NT2/D1 (cell line): Measurements from ENCODE around the gene CCDC97.

Experiments used
- DNase-seq: peaks from one replicate; pipeline ENCODE4 v3.0.0-alpha.2; 2011; ENCODE audit warnings: low read depth, low spot score
- H3K27me3 ChIP-seq: 2 replicates; pipeline ENCODE4 v1.6.0; 2011; ENCODE audit warnings: mild to moderate bottlenecking; ENCODE audit not compliant: insufficient read length, insufficient read depth
- H3K36me3 ChIP-seq: 2 replicates; pipeline ENCODE4 v1.6.1; 2011; ENCODE audit warnings: mild to moderate bottlenecking, low read length, mixed read lengths; ENCODE audit not compliant: insufficient read depth, insufficient read length
- H3K4me1 ChIP-seq: 2 replicates; pipeline ENCODE4 v1.5.1; 2011; ENCODE audit not compliant: insufficient read depth, insufficient read length
- H3K4me3 ChIP-seq: 2 replicates; pipeline ENCODE4 v1.5.1; 2011; ENCODE audit warnings: low read depth; ENCODE audit not compliant: insufficient read length
- H3K9ac ChIP-seq: 2 replicates; pipeline ENCODE4 v1.6.0; 2011; ENCODE audit warnings: low read depth; ENCODE audit not compliant: insufficient read length
- H3K9me3 ChIP-seq: 2 replicates; pipeline ENCODE4 v1.5.1; 2011; ENCODE audit warnings: mild to moderate bottlenecking, low read length; ENCODE audit not compliant: insufficient read depth
- SUZ12 ChIP-seq: IDR thresholded peaks from 2 replicates; pipeline ENCODE4 v1.6.1; 2011; ENCODE audit not compliant: insufficient read length, insufficient read depth; ENCODE audit errors: extremely low read depth
- YY1 ChIP-seq: IDR thresholded peaks from 2 replicates; pipeline ENCODE4 v1.6.1; 2011; ENCODE audit not compliant: insufficient read length, insufficient read depth
- ZNF274 ChIP-seq: IDR thresholded peaks from 2 replicates; pipeline ENCODE4 v1.6.1; 2011; ENCODE audit warnings: mild to moderate bottlenecking, low read depth, low read length

Gene CCDC97

DNA sequence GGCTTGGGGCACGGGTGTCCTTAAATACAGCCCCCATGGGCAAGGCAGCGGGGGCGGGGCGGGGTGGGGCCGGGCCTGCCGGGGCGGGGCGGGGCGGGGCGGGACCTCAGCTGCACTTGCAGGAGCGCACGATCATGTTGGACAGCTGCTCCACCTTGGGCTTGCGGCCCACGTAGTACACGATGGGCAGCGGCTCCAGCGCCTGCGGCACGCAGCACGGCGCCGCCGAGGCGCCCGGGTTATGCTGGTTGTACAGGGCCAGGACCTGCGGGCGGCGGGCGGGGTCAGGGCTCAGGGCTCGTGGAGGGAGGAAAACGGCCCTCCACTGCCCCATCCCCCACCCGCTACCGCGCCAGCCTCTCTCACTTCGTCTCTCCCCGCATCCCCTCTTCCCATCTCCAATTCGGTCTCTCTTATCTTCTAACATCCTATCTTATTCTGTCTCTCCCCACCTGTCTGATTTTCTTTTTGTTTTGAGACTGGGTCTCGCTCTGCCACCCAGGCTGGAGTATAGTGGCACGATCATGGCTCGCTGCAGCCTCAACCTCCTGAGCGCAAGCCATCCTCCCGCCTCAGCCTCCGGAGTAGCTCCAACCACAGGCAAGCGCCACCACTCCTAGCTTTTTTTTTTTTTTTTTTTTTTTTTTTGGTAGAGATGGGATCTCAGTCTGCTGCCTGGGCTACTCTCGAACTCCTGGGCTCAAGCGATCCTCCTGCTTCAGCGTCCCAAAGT is 21.1 kb downstream of the CCDC97 start:
- no peaks in the 10 kb centered on the region for H3K27me3 ChIP-seq
- H3K9me3 ChIP-seq: no peaks in the 10 kb centered on the region
- no peak overlapping the region for H3K4me3 ChIP-seq
- H3K36me3 ChIP-seq: peaks cover 38% of the 10 kb centered on the region
- H3K4me1 ChIP-seq: peaks cover 9% of the 10 kb centered on the region
- DNase-seq: no peak
- TF ChIP-seq SUZ12: no peak
- TF ChIP-seq ZNF274: no peak
- TF ChIP-seq YY1: no peak
- H3K9ac ChIP-seq: no peak overlapping the region

- peaks cover 38% of the 10 kb centered on the region for H3K36me3 ChIP-seq
- H3K9ac ChIP-seq: no peak overlapping the region
- no peak for DNase-seq
- H3K4me1 ChIP-seq: peaks cover 6% of the 10 kb centered on the region
- no peaks in the 10 kb centered on the region for H3K27me3 ChIP-seq
- no peak overlapping the region for H3K4me3 ChIP-seq
- TF ChIP-seq YY1 (no peak), SUZ12 (no peak), ZNF274 (no peak)
- no peaks in the 10 kb centered on the region for H3K9me3 ChIP-seq
Observed at GRCh38 chr19:41332000-41332399, 22.0 kb downstream of the CCDC97 start.

DNA sequence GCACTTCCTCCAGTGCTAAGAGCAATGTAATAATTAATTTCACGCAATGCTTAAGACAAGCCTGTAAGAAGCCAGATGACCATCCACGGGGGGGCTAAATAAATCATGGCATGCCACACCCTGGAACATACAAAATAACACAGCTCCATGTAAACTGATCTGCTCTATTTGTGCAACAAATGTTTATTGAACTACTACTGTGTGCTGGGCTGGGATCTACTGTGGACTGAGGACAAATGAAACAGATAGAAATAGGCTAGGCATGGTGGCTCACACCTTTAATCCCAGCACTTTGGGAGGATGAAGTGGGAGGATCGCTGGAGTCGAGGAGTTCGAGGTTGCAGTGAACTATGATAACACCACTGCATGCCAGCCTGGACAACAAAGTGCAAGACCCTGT is 22.5 kb downstream of the CCDC97 start:
- Histone ChIP-seq H3K4me3 (no peak overlapping the region), H3K9ac (no peak overlapping the region), H3K9me3 (no peaks in the 10 kb centered on the region), H3K27me3 (no peaks in the 10 kb centered on the region), H3K4me1 (peaks cover 3% of the 10 kb centered on the region), H3K36me3 (peaks cover 38% of the 10 kb centered on the region)
- TF ChIP-seq ZNF274 (no peak), YY1 (no peak), SUZ12 (no peak)
- no peak for DNase-seq

- no peaks in the 10 kb centered on the region for H3K27me3 ChIP-seq
- no peak overlapping the region for H3K9ac ChIP-seq
- no peak overlapping the region for H3K4me3 ChIP-seq
- no peaks in the 10 kb centered on the region for H3K4me1 ChIP-seq
- TF ChIP-seq YY1 (no peak), SUZ12 (no peak), ZNF274 (no peak)
- no peaks in the 10 kb centered on the region for H3K9me3 ChIP-seq
- peaks cover 28% of the 10 kb centered on the region for H3K36me3 ChIP-seq
- DNase-seq: no peak
Observed at GRCh38 chr19:41334793-41335192, 24.8 kb downstream of the CCDC97 start.

GRCh38 chr19:41335467-41335866 is 25.5 kb downstream of the CCDC97 start:
- Histone ChIP-seq H3K36me3 (peaks cover 28% of the 10 kb centered on the region), H3K4me3 (no peak overlapping the region), H3K4me1 (no peaks in the 10 kb centered on the region), H3K9me3 (no peaks in the 10 kb centered on the region), H3K27me3 (no peaks in the 10 kb centered on the region), H3K9ac (no peak overlapping the region)
- no peak for DNase-seq
- TF ChIP-seq SUZ12 (no peak), YY1 (no peak), ZNF274 (no peak)

- no peaks in the 10 kb centered on the region for H3K9me3 ChIP-seq
- H3K4me1 ChIP-seq: no peaks in the 10 kb centered on the region
- DNase-seq: no peak
- peaks cover 37% of the 10 kb centered on the region for H3K36me3 ChIP-seq
- no peak for TF ChIP-seq YY1
- TF ChIP-seq SUZ12: no peak
- TF ChIP-seq ZNF274: no peak
- H3K9ac ChIP-seq: no peak overlapping the region
- no peaks in the 10 kb centered on the region for H3K27me3 ChIP-seq
- no peak overlapping the region for H3K4me3 ChIP-seq
Observed at GRCh38 chr19:41339936-41340335, 30.0 kb downstream of the CCDC97 start.

DNA sequence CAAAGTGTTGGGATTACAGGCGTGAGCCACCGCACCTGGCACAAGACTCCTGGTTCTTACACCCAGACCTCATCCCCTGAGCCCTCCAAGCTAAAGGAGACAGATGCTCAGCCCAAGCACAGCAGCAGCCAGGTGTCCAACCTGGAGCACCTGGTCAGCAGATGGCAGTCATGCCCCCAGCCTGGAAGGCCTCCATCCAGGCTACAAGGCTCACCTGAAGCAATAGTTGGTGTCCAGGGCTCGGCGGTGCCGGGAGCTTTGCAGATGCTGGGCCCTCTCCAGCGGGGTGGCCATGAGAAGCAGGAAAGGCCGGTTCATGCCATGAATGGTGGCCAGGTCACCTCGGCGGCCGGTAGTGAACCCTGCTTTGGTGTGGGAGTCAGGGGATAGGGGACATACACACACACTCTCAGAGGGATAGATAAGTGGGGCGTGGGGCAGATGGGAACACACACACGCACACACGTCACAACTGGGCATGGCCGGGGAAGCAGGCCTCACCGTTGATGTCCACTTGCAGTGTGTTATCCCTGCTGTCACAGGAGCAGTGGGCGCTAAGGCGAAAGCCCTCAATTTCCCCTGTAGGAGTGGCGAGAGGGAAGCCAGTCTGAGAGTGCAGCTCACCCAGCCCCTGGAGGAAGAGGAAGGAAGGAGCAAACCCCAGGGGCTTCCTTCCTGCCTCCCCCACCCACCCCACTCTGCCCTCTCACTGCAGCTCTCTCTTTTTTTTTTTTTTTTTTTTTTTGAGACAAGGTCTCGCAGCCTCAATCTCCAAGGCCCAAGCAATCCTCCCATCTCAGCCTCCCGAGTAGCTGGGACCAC is 31.9 kb downstream of the CCDC97 start:
- no peak for DNase-seq
- TF ChIP-seq SUZ12: no peak
- TF ChIP-seq YY1: no peak
- no peak for TF ChIP-seq ZNF274
- Histone ChIP-seq H3K4me1 (no peaks in the 10 kb centered on the region), H3K4me3 (no peak overlapping the region), H3K9me3 (no peaks in the 10 kb centered on the region), H3K36me3 (peaks cover 34% of the 10 kb centered on the region), H3K27me3 (no peaks in the 10 kb centered on the region), H3K9ac (no peak overlapping the region)
